CD14-positive monocyte (primary cell): ENCODE measurements around the gene DSCAML1. TPM values are rescaled to one million over a fixed set of nuclear protein-coding genes. Genes with fewer than 3 reads are reported as not detected.

ENCODE experiments used
- DNase-seq, 3 donors: peaks; one replicate each; pipeline ENCODE4 v3.0.0-alpha.2; 2011 to 2022
- H2AFZ ChIP-seq: 2 replicates; pipeline ENCODE4 v1.6.0; 2012; ENCODE audit warnings: mild to moderate bottlenecking, low read depth, low read length, inconsistent platforms; ENCODE audit not compliant: insufficient read depth, poor library complexity, severe bottlenecking
- H3K27ac ChIP-seq, 2 donors: 1 replicate in 1 of 2; 2 replicates in 1 of 2; pipeline ENCODE4 v1.5.1; 2012 to 2013; ENCODE audit warnings: low read length in 2 of 2, control low read depth in 1 of 2, inconsistent platforms in 1 of 2, low read depth in 1 of 2, mild to moderate bottlenecking in 1 of 2
- H3K27me3 ChIP-seq, 2 donors: one replicate each; pipeline versions ENCODE4 v1.6.0 to v1.6.1; 2011 to 2013; ENCODE audit warnings: low read length in 2 of 2; ENCODE audit not compliant: control insufficient read depth in 2 of 2, insufficient read depth in 2 of 2
- H3K36me3 ChIP-seq, 2 donors: replicated peaks in 1 of 2; 1 replicate in 1 of 2; 2 replicates in 1 of 2; pipeline versions ENCODE4 v1.5.1 to v1.6.1; 2012 to 2013; ENCODE audit warnings: low read length in 2 of 2, control low read depth in 1 of 2, inconsistent platforms in 1 of 2, mild to moderate bottlenecking in 1 of 2; ENCODE audit not compliant: insufficient read depth in 2 of 2, control insufficient read depth in 1 of 2
- H3K4me1 ChIP-seq, 2 donors: 1 replicate in 1 of 2; 2 replicates in 1 of 2; pipeline versions ENCODE4 v1.5.1 to v1.6.1; 2012 to 2013; ENCODE audit warnings: low read length in 2 of 2, control low read depth in 1 of 2, inconsistent platforms in 1 of 2, mild to moderate bottlenecking in 1 of 2, moderate library complexity in 1 of 2; ENCODE audit not compliant: insufficient read depth in 2 of 2, control insufficient read depth in 1 of 2
- H3K4me2 ChIP-seq: replicated peaks from 2 replicates; pipeline ENCODE3; 2012; ENCODE audit warnings: low read length, moderate library complexity, mild to moderate bottlenecking; ENCODE audit not compliant: poor library complexity, severe bottlenecking; ENCODE audit errors: extremely low read depth
- H3K4me3 ChIP-seq, 3 experiments: fragments of 200-600 bp in 1 of 3; sonication (generic) in 1 of 3; replicated peaks in 1 of 3; 1 replicate in 2 of 3; 2 replicates in 1 of 3; pipeline ENCODE4 v1.5.1; 2011 to 2013; ENCODE audit warnings: low read length in 3 of 3, mild to moderate bottlenecking in 3 of 3, control low read depth in 2 of 3, low read depth in 2 of 3, inconsistent platforms in 1 of 3, moderate library complexity in 1 of 3
- H3K79me2 ChIP-seq: 2 replicates; pipeline ENCODE4 v1.6.0; 2012; ENCODE audit warnings: mild to moderate bottlenecking, control low read depth, inconsistent platforms, low read length, moderate library complexity; ENCODE audit not compliant: insufficient read depth
- H3K9ac ChIP-seq: 2 replicates; pipeline ENCODE4 v1.6.0; 2017; ENCODE audit warnings: low read length, mild to moderate bottlenecking; ENCODE audit not compliant: insufficient read depth, poor library complexity, severe bottlenecking
- H3K9me3 ChIP-seq, 2 donors: replicated peaks in 1 of 2; 1 replicate in 1 of 2; 2 replicates in 1 of 2; pipeline versions ENCODE4 v1.5.1 to v1.6.1; 2012 to 2013; ENCODE audit warnings: low read length in 2 of 2, control low read depth in 1 of 2; ENCODE audit not compliant: control insufficient read depth in 1 of 2, insufficient read depth in 1 of 2
- H4K20me1 ChIP-seq: 2 replicates; pipeline ENCODE4 v1.6.0; 2012; ENCODE audit warnings: mild to moderate bottlenecking, low read length, control low read depth, moderate library complexity; ENCODE audit not compliant: insufficient read depth
- H3K27ac Mint-ChIP-seq, 7 donors: one replicate each; pipeline ENCODE4 v1.8.0; 2020; ENCODE audit warnings: mild to moderate bottlenecking in 7 of 7, mixed read lengths in 7 of 7, moderate library complexity in 6 of 7, inconsistent platforms in 2 of 7
- H3K27me3 Mint-ChIP-seq, 3 donors: one replicate each; pipeline ENCODE4 v1.8.0; 2021 to 2022; ENCODE audit warnings: low read depth in 3 of 3, mild to moderate bottlenecking in 3 of 3, mixed read lengths in 3 of 3, moderate library complexity in 3 of 3, inconsistent platforms in 1 of 3
- H3K36me3 Mint-ChIP-seq, 2 donors: one replicate each; pipeline ENCODE4 v1.8.0; 2020; ENCODE audit warnings: mixed read lengths in 2 of 2, inconsistent platforms in 1 of 2, mild to moderate bottlenecking in 1 of 2
- H3K4me1 Mint-ChIP-seq: one replicate; pipeline ENCODE4 v1.8.0; 2020; ENCODE audit warnings: mild to moderate bottlenecking, mixed read lengths
- H3K4me3 Mint-ChIP-seq, 2 donors: one replicate each; pipeline ENCODE4 v1.8.0; 2020; ENCODE audit warnings: mild to moderate bottlenecking in 2 of 2, mixed read lengths in 2 of 2, moderate library complexity in 1 of 2
- H3K9me3 Mint-ChIP-seq, 7 donors: one replicate each; pipeline ENCODE4 v1.8.0; 2020 to 2022; ENCODE audit warnings: mixed read lengths in 7 of 7, mild to moderate bottlenecking in 6 of 7, moderate library complexity in 6 of 7, inconsistent platforms in 2 of 7
- CTCF ChIP-seq: fragments of 200-600 bp; IDR thresholded peaks from one replicate; pipeline ENCODE4 v1.8.0; 2022; ENCODE audit warnings: antibody characterized with exemption, mild to moderate bottlenecking
- WGBS: methylation state at CpG from one replicate; pipeline ENCODE4 v1.1.5; 2013; ENCODE audit warnings: missing lambda C conversion rate; ENCODE audit not compliant: insufficient coverage; 5-methylcytosine and 5-hydroxymethylcytosine counted together
- intact Hi-C, 2 donors: fragments of 100-400 bp; cut with micrococcal nuclease; formaldehyde crosslinking; loops; one replicate each; pipeline versions ENCODE4 v1.15.0 to v1.15.1; 2023
- polyA plus RNA-seq, 3 donors: library from polyadenylated mRNA; depleted of rRNA in 1 of 3; unstranded in 2 of 3; stranded (reverse) in 1 of 3; fragments of 300-500 nt in 2 of 3; fragments of >200 nt in 1 of 3; fragmentation: Illumina TruSeq in 2 of 3; gene quantifications; 1 replicate in 2 of 3; 2 replicates in 1 of 3; pipeline ENCODE4 v1.2.3, GENCODE V29; 2012 to 2021

The DSCAML1 gene
- polyA plus RNA-seq, 3 donors = not detected

- Mint-ChIP-seq H3K27me3 (peaks cover 0 to 9% (median 3%) of the 10 kb centered on the region in 3 donors), H3K4me1 (no peaks in the 10 kb centered on the region), H3K4me3 (no peak overlapping the region), H3K27ac (no peak overlapping the region), H3K9me3 (no peaks in the 10 kb centered on the region), H3K36me3 (no peaks in the 10 kb centered on the region)
- no peak overlapping the region for H2AFZ ChIP-seq
- no peaks in the 10 kb centered on the region for H3K79me2 ChIP-seq
- TF ChIP-seq CTCF = no peak
- H3K4me2 ChIP-seq = no peak overlapping the region
- H4K20me1 ChIP-seq = no peaks in the 10 kb centered on the region
- intact Hi-C loops = no loop called here
- no peak for DNase-seq
- no peaks in the 10 kb centered on the region for H3K9me3 ChIP-seq
- H3K9ac ChIP-seq = no peak overlapping the region
- H3K27ac ChIP-seq = no peak overlapping the region
- H3K4me1 ChIP-seq = no peaks in the 10 kb centered on the region
- no peaks in the 10 kb centered on the region for H3K27me3 ChIP-seq
- H3K4me3 ChIP-seq = no peak overlapping the region
- no peaks in the 10 kb centered on the region for H3K36me3 ChIP-seq
- WGBS = 100% methylated on average over 1 of the region's 11 CpGs
These were observed 208.0 kb downstream of the DSCAML1 start for GRCh38 chr11:117589063-117589462.

GRCh38 chr11:117588166-117588810, 208.7 kb downstream of the DSCAML1 start:
- Histone ChIP-seq H3K4me2 (no peak overlapping the region), H3K9me3 (no peaks in the 10 kb centered on the region), H3K27me3 (no peaks in the 10 kb centered on the region), H4K20me1 (no peaks in the 10 kb centered on the region), H3K9ac (no peak overlapping the region), H3K36me3 (no peaks in the 10 kb centered on the region), H3K4me1 (no peaks in the 10 kb centered on the region), H3K79me2 (no peaks in the 10 kb centered on the region), H3K4me3 (no peak overlapping the region), H3K27ac (no peak overlapping the region), H2AFZ (no peak overlapping the region)
- H3K36me3 Mint-ChIP-seq = no peaks in the 10 kb centered on the region
- no peaks in the 10 kb centered on the region for H3K9me3 Mint-ChIP-seq
- peaks cover 0 to 9% (median 4%) of the 10 kb centered on the region in 3 donors for H3K27me3 Mint-ChIP-seq
- no peak for DNase-seq
- H3K4me3 Mint-ChIP-seq = no peak overlapping the region
- 90% methylated on average over 13 of the region's 14 CpGs for WGBS
- no peaks in the 10 kb centered on the region for H3K4me1 Mint-ChIP-seq
- H3K27ac Mint-ChIP-seq = no peak overlapping the region
- TF ChIP-seq CTCF = no peak
- intact Hi-C loops = no loop called here
